Endodermal cell (in vitro differentiated cells): Measurements from ENCODE around the gene RIPK3. TPM values are rescaled to one million over a fixed set of nuclear protein-coding genes. Genes with fewer than 3 reads are reported as not detected.
"Not testable (repeated sequence)": the region's sequence is repeated elsewhere in the genome, so short reads cannot be mapped to it uniquely, and the experiment has no call there.

Experiments
- DNase-seq: peaks from one replicate; pipeline ENCODE4 v3.0.0-alpha.2; 2017
- H3K27ac ChIP-seq: 2 replicates; pipeline ENCODE4 v1.5.1; 2013; ENCODE audit warnings: mild to moderate bottlenecking, low read depth, low read length, moderate library complexity
- H3K27me3 ChIP-seq: 2 replicates; pipeline ENCODE4 v1.6.1; 2013; ENCODE audit warnings: mild to moderate bottlenecking, low read length, moderate library complexity; ENCODE audit not compliant: insufficient read depth, control insufficient read depth, poor library complexity, severe bottlenecking
- H3K36me3 ChIP-seq: 2 replicates; pipeline ENCODE4 v1.7.0; 2013; ENCODE audit warnings: mild to moderate bottlenecking, low read length, moderate library complexity; ENCODE audit not compliant: control insufficient read depth, insufficient read depth
- H3K4me1 ChIP-seq: one replicate; pipeline ENCODE4 v1.7.0; 2013; ENCODE audit warnings: low read length; ENCODE audit not compliant: control insufficient read depth, insufficient read depth
- H3K4me3 ChIP-seq: 2 replicates; pipeline ENCODE4 v1.5.1; 2013; ENCODE audit warnings: mild to moderate bottlenecking, low read length, moderate library complexity
- H3K9ac ChIP-seq: 2 replicates; pipeline ENCODE4 v1.6.1; 2013; ENCODE audit warnings: mild to moderate bottlenecking, low read length, moderate library complexity; ENCODE audit not compliant: poor library complexity, severe bottlenecking; ENCODE audit errors: extremely low read depth
- H3K9me3 ChIP-seq: 2 replicates; pipeline ENCODE4 v1.6.1; 2013; ENCODE audit warnings: mild to moderate bottlenecking, low read length, moderate library complexity; ENCODE audit not compliant: control insufficient read depth
- H3K27ac Mint-ChIP-seq: 2 replicates; pipeline ENCODE4 v1.8.0; 2020; ENCODE audit warnings: mixed read lengths
- H3K27me3 Mint-ChIP-seq: 2 replicates; pipeline ENCODE4 v1.8.0; 2021; ENCODE audit warnings: mild to moderate bottlenecking, mixed read lengths; ENCODE audit not compliant: insufficient read depth
- H3K36me3 Mint-ChIP-seq: 2 replicates; pipeline ENCODE4 v1.8.0; 2020; ENCODE audit warnings: low read depth, mixed read lengths
- H3K4me1 Mint-ChIP-seq: 2 replicates; pipeline ENCODE4 v1.8.0; 2020; ENCODE audit warnings: mixed read lengths
- H3K4me3 Mint-ChIP-seq: 2 replicates; pipeline ENCODE4 v1.8.0; 2020; ENCODE audit warnings: mild to moderate bottlenecking, moderate library complexity, mixed read lengths
- H3K9me3 Mint-ChIP-seq: 2 replicates; pipeline ENCODE4 v1.8.0; 2020; ENCODE audit warnings: mild to moderate bottlenecking, mixed read lengths
- CTCF ChIP-seq: fragments of 200-600 bp; sonication (generic); conservative IDR thresholded peaks from 2 replicates; pipeline ENCODE4 v1.5.0; 2021; ENCODE audit warnings: antibody characterized with exemption, mild to moderate bottlenecking
- WGBS, 2 experiments: methylation state at CpG; one replicate each; pipeline versions ENCODE4 v1.1.5 to v1.1.7; 2013; ENCODE audit warnings: missing lambda C conversion rate in 2 of 2, mixed read lengths in 1 of 2; ENCODE audit not compliant: insufficient coverage in 1 of 2, insufficient read length in 1 of 2; 5-methylcytosine and 5-hydroxymethylcytosine counted together
- total RNA-seq, 2 donors: library from RNA; stranded (reverse); fragmentation: NEBNext Ultra II Directional in 1 of 2; extraction: Animal tissue kit (Norgen Biotek cat#: 25700) in 1 of 2; gene quantifications; 2 replicates in 1 of 2; 3 replicates in 1 of 2; pipeline ENCODE4 v1.2.1, GENCODE V29; 2021

The RIPK3 gene
- total RNA-seq, 2 donors from 2014 or later: not detected

GRCh38 chr14:24377126-24377525 is 37.3 kb upstream of the RIPK3 start:
- no peak overlapping the region for H3K27ac ChIP-seq
- no peaks in the 10 kb centered on the region for H3K36me3 ChIP-seq
- Mint-ChIP-seq H3K27ac (no peak overlapping the region), H3K4me1 (peaks cover 20% of the 10 kb centered on the region), H3K9me3 (no peaks in the 10 kb centered on the region), H3K4me3 (peak overlapping the region; percentile 40), H3K36me3 (peaks cover 4% of the 10 kb centered on the region), H3K27me3 (peaks cover 4% of the 10 kb centered on the region)
- H3K9me3 ChIP-seq: no peaks in the 10 kb centered on the region
- 90 to 92% methylated on average over 5 to 7 of the region's 7 CpGs for WGBS, 2 experiments
- no peak overlapping the region for H3K4me3 ChIP-seq
- H3K4me1 ChIP-seq: peaks cover 3% of the 10 kb centered on the region
- DNase-seq: peak; percentile 28
- H3K27me3 ChIP-seq: no peaks in the 10 kb centered on the region
- TF ChIP-seq CTCF: no peak
- H3K9ac ChIP-seq: no peak overlapping the region

GRCh38 chr14:24376448-24377070 is 36.8 kb upstream of the RIPK3 start:
- no peaks in the 10 kb centered on the region for H3K9me3 ChIP-seq
- 74 to 88% methylated on average over 2 to 16 of the region's 16 CpGs for WGBS, 2 experiments
- no peaks in the 10 kb centered on the region for H3K9me3 Mint-ChIP-seq
- H3K36me3 ChIP-seq: no peaks in the 10 kb centered on the region
- no peak overlapping the region for H3K27ac Mint-ChIP-seq
- H3K4me3 Mint-ChIP-seq: peak overlapping the region; percentile 40
- peaks cover 4% of the 10 kb centered on the region for H3K36me3 Mint-ChIP-seq
- no peak overlapping the region for H3K27ac ChIP-seq
- peaks cover 4% of the 10 kb centered on the region for H3K27me3 Mint-ChIP-seq
- H3K4me1 ChIP-seq: peaks cover 3% of the 10 kb centered on the region
- H3K4me1 Mint-ChIP-seq: peaks cover 20% of the 10 kb centered on the region
- TF ChIP-seq CTCF: peak; percentile 63
- no peaks in the 10 kb centered on the region for H3K27me3 ChIP-seq
- no peak overlapping the region for H3K4me3 ChIP-seq
- peak; percentile 89 for DNase-seq
- H3K9ac ChIP-seq: no peak overlapping the region

GRCh38 chr14:24372701-24373416 is 33.1 kb upstream of the RIPK3 start:
- 89 to 98% methylated on average over 7 to 11 of the region's 12 CpGs for WGBS, 2 experiments
- DNase-seq: peak; percentile 20
- no peak overlapping the region for H3K27ac ChIP-seq
- no peaks in the 10 kb centered on the region for H3K9me3 ChIP-seq
- Mint-ChIP-seq H3K4me1 (peaks cover 10% of the 10 kb centered on the region), H3K27me3 (no peaks in the 10 kb centered on the region), H3K36me3 (peaks cover 4% of the 10 kb centered on the region), H3K9me3 (no peaks in the 10 kb centered on the region), H3K27ac (no peak overlapping the region), H3K4me3 (no peak overlapping the region)
- H3K4me1 ChIP-seq: peaks cover 7% of the 10 kb centered on the region
- no peak overlapping the region for H3K9ac ChIP-seq
- no peaks in the 10 kb centered on the region for H3K27me3 ChIP-seq
- H3K36me3 ChIP-seq: no peaks in the 10 kb centered on the region
- no peak overlapping the region for H3K4me3 ChIP-seq
- TF ChIP-seq CTCF: no peak

- not testable (repeated sequence) for H3K4me3 Mint-ChIP-seq, H3K27ac Mint-ChIP-seq, H3K4me1 ChIP-seq, H3K27me3 ChIP-seq, H3K36me3 ChIP-seq, H3K27me3 Mint-ChIP-seq, H3K4me3 ChIP-seq, H3K4me1 Mint-ChIP-seq, H3K36me3 Mint-ChIP-seq, H3K9me3 Mint-ChIP-seq, H3K27ac ChIP-seq, H3K9ac ChIP-seq, H3K9me3 ChIP-seq
- peak; percentile 10 for DNase-seq
- 73 to 95% methylated on average over 2 to 3 of the region's 3 CpGs for WGBS, 2 experiments
Measured at GRCh38 chr14:24371605-24372004, 31.8 kb upstream of the RIPK3 start.
